ENCODE data around the gene PLS1. TPM values are rescaled to one million over a fixed set of nuclear protein-coding genes. Genes with fewer than 3 reads are reported as not detected.
"Not testable (repeated sequence)": the region's sequence is repeated elsewhere in the genome, so short reads cannot be mapped to it uniquely, and the experiment has no call there.

Gene PLS1
- total and polyA plus RNA-seq, 2 experiments from 2014 or later, result 3.4 to 5.0 TPM

GRCh38 chr3:142588703-142589102, 7.5 kb upstream of the PLS1 start:
- TF ChIP-seq CTCF (IDR thresholded peaks at IDR 0.05; ENCODE audit: low read depth, low read length), result no peak
- H3K27ac ChIP-seq, result no peak overlapping the region
- no peak overlapping the region for H3K4me3 ChIP-seq
- DNase-seq (ENCODE audit: low read depth in 1 of 2, low spot score in 1 of 2), result no peak
- H3K36me3 ChIP-seq, result no peaks in the 10 kb centered on the region
- H3K9me3 ChIP-seq (ENCODE audit: low read depth), result no peaks in the 10 kb centered on the region
- H3K27me3 ChIP-seq, result peaks cover 4% of the 10 kb centered on the region
- H3K4me1 ChIP-seq (ENCODE audit: low read depth), result no peaks in the 10 kb centered on the region

- H3K9me3 ChIP-seq (ENCODE audit: low read depth); H3K27me3 ChIP-seq; DNase-seq (ENCODE audit: low read depth in 1 of 2, low spot score in 1 of 2); H3K4me1 ChIP-seq (ENCODE audit: low read depth); H3K27ac ChIP-seq; H3K4me3 ChIP-seq; H3K36me3 ChIP-seq: not testable (repeated sequence)
Measured at GRCh38 chr3:142592268-142592667, 3.9 kb upstream of the PLS1 start.

- no peak for TF ChIP-seq CTCF (IDR thresholded peaks at IDR 0.05; ENCODE audit: low read depth, low read length)
- H3K4me3 ChIP-seq, result peak overlapping the region; percentile 57
- no peaks in the 10 kb centered on the region for H3K36me3 ChIP-seq
- DNase-seq (ENCODE audit: low read depth in 1 of 2, low spot score in 1 of 2), result no peak
- peak overlapping the region; percentile 73 for H3K27ac ChIP-seq
- H3K27me3 ChIP-seq, result peaks cover 3% of the 10 kb centered on the region
- H3K9me3 ChIP-seq (ENCODE audit: low read depth), result no peaks in the 10 kb centered on the region
- peaks cover 3% of the 10 kb centered on the region for H3K4me1 ChIP-seq (ENCODE audit: low read depth)
Measured at GRCh38 chr3:142595141-142595540, 1.1 kb upstream of the PLS1 start.

GRCh38 chr3:142595581-142595950, 627 bp upstream of the PLS1 start:
- H3K4me3 ChIP-seq, result peak overlapping the region; percentile 57
- no peak for TF ChIP-seq CTCF (IDR thresholded peaks at IDR 0.05; ENCODE audit: low read depth, low read length)
- no peaks in the 10 kb centered on the region for H3K36me3 ChIP-seq
- peaks cover 3% of the 10 kb centered on the region for H3K4me1 ChIP-seq (ENCODE audit: low read depth)
- H3K9me3 ChIP-seq (ENCODE audit: low read depth), result no peaks in the 10 kb centered on the region
- H3K27ac ChIP-seq, result peak overlapping the region; percentile 73
- peaks cover 3% of the 10 kb centered on the region for H3K27me3 ChIP-seq
- DNase-seq (ENCODE audit: low read depth in 1 of 2, low spot score in 1 of 2), result peak; percentile 33 to 78

GRCh38 chr3:142596726-142597088, 514 bp downstream of the PLS1 start:
- Histone ChIP-seq H3K27me3 (peaks cover 3% of the 10 kb centered on the region), H3K9me3 (ENCODE audit: low read depth) (no peaks in the 10 kb centered on the region), H3K4me3 (peak overlapping the region; percentile 57), H3K27ac (no peak overlapping the region), H3K36me3 (no peaks in the 10 kb centered on the region), H3K4me1 (ENCODE audit: low read depth) (peaks cover 3% of the 10 kb centered on the region)
- TF ChIP-seq CTCF (IDR thresholded peaks at IDR 0.05; ENCODE audit: low read depth, low read length), result no peak
- DNase-seq (ENCODE audit: low read depth in 1 of 2, low spot score in 1 of 2), result no peak

- Histone ChIP-seq H3K36me3 (no peaks in the 10 kb centered on the region), H3K27me3 (peaks cover 3% of the 10 kb centered on the region), H3K4me1 (ENCODE audit: low read depth) (peaks cover 3% of the 10 kb centered on the region), H3K9me3 (ENCODE audit: low read depth) (no peaks in the 10 kb centered on the region), H3K27ac (no peak overlapping the region), H3K4me3 (no peak overlapping the region)
- no peak for DNase-seq (ENCODE audit: low read depth in 1 of 2, low spot score in 1 of 2)
- no peak for TF ChIP-seq CTCF (IDR thresholded peaks at IDR 0.05; ENCODE audit: low read depth, low read length)
Measured at GRCh38 chr3:142597906-142598305, 1.7 kb downstream of the PLS1 start.

Data from cardiac muscle cell (in vitro differentiated cells and primary cell).